Epithelial cell of proximal tubule (primary cell): ENCODE results near the gene U2AF2. TPM values are rescaled to one million over a fixed set of nuclear protein-coding genes. Genes with fewer than 3 reads are reported as not detected.

Experiments
- DNase-seq: peaks from one replicate; pipeline ENCODE4 v3.0.0-alpha.2; 2011; ENCODE audit warnings: low read depth
- H3K4me3 ChIP-seq: 2 replicates; pipeline ENCODE4 v1.5.1; 2011; ENCODE audit warnings: low read depth, mild to moderate bottlenecking, low read length
- CTCF ChIP-seq: conservative IDR thresholded peaks from 2 replicates; pipeline ENCODE4 v1.5.1; 2012; ENCODE audit warnings: low read depth, mild to moderate bottlenecking, low read length
- total RNA-seq: library from RNA; depleted of rRNA; stranded (reverse); fragments of >200 nt; gene quantifications from 2 replicates; pipeline ENCODE4 v1.2.3, GENCODE V29; 2015

Gene U2AF2
- total RNA-seq, 1 donor from 2014 or later: 142 TPM

DNA sequence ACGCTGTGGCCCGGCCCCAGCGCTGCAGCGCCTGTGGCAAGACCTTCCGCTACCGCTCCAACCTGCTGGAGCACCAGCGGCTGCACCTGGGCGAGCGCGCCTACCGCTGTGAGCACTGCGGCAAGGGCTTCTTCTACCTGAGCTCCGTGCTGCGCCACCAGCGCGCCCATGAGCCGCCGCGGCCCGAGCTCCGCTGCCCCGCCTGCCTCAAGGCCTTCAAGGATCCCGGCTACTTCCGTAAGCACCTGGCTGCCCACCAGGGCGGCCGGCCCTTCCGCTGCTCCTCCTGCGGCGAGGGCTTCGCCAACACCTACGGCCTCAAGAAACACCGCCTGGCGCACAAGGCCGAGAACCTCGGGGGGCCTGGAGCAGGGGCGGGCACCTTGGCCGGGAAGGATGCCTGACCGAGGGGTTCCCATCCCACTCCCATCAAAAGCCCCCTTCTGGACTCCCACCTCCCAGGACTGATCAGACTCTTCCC is 38.4 kb upstream of the U2AF2 start:
- H3K4me3 ChIP-seq: no peak overlapping the region
- DNase-seq: no peak
- no peak for TF ChIP-seq CTCF

DNA sequence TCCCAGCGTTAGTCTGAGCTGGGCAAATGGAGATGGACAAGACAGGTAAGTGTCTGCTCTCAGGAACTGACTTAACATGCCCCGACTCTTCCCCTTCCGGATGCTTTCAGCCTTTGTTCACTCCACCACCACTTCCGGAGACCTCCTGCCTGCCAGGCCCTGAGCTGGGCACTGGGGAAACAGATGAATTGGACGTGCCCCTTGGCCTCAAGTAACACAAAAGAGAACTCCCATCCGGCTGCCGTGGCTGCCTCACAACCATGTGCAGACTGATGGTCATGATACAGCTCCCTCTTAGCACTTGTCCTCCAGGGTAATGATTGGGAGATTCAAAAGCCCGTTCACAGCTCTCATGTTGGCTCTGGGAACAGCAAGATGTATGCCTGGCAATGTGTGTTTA is 37.4 kb upstream of the U2AF2 start:
- H3K4me3 ChIP-seq: no peak overlapping the region
- TF ChIP-seq CTCF: no peak
- DNase-seq: no peak

GRCh38 chr19:55618426-55618825 is 36.4 kb upstream of the U2AF2 start:
- no peak for DNase-seq
- no peak overlapping the region for H3K4me3 ChIP-seq
- TF ChIP-seq CTCF: no peak

- no peak for DNase-seq
- no peak overlapping the region for H3K4me3 ChIP-seq
- no peak for TF ChIP-seq CTCF
These were observed 35.5 kb upstream of the U2AF2 start for GRCh38 chr19:55619286-55619685.

GRCh38 chr19:55620410-55621204 is 34.2 kb upstream of the U2AF2 start:
- TF ChIP-seq CTCF: no peak
- no peak for DNase-seq
- no peak overlapping the region for H3K4me3 ChIP-seq

DNA sequence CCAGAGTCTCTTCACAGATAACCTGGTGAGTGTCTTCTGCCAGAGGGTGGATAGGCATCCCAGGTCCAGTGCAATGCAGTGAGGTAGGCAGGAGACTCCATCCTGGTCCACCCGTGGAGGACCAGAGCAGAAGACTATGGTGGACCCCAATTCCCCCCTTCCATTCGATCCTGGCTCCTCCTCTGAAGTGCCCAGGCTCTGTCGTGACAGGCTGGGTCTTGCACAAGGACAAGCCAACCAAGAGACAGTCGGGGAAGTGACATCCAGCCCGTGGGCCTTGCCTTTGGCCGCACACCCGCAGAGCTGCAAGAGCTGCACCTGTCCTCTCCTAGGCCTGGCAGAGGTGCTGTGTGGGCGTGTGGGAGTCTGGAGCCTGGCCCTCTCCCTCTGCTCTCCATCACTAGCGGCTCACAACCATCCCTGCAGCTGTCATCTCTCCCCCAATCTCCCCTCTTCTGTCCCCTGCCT is 33.6 kb upstream of the U2AF2 start:
- no peak for DNase-seq
- TF ChIP-seq CTCF: no peak

More for the DNA sequence above, 33.6 kb upstream of the U2AF2 start:
- H3K4me3 ChIP-seq: no peak overlapping the region
